ENCODE data around the gene TSNAXIP1. TPM values are rescaled to one million over a fixed set of nuclear protein-coding genes. Genes with fewer than 3 reads are reported as not detected.
A peak's percentile ranks its signal among the peaks of the same experiment; 100 is the strongest.

Gene TSNAXIP1
- polyA plus RNA-seq, 3 donors, result 0.23 TPM; not detected in 2

GRCh38 chr16:67871256-67871655 is 64.6 kb downstream of the TSNAXIP1 start:
- peaks cover 0 to 3% (median 0%) of the 10 kb centered on the region in 3 donors for H3K27me3 Mint-ChIP-seq (ENCODE audit: low read depth in 3 of 3)
- H4K20me1 ChIP-seq (ENCODE audit: insufficient read depth, low read length), result peaks cover 30% of the 10 kb centered on the region
- intact Hi-C loops (cut with micrococcal nuclease), result loop anchor here in 1 of 2 donors (5.0 to 10.0 kb wide), 2 partner anchors 39 to 64 kb away; partner anchors contain the start of genes CTRL and PSMB10
- H3K4me3 Mint-ChIP-seq, result no peak overlapping the region
- peaks cover 32 to 58% of the 10 kb centered on the region in 2 donors for H3K36me3 Mint-ChIP-seq
- WGBS (ENCODE audit: insufficient coverage), result 100% methylated on average over 2 of the region's 3 CpGs
- H3K79me2 ChIP-seq (ENCODE audit: insufficient read depth, low read length), result peaks cover 34% of the 10 kb centered on the region
- peak in 1 of 3 donors; percentile 1 for DNase-seq
- H3K27ac ChIP-seq (ENCODE audit: low read depth in 1 of 2, low read length in 2 of 2), result peak overlapping the region; percentile 87 to 90
- H3K27ac Mint-ChIP-seq, result peak overlapping the region; percentile 89 to 96 (median 92)
- H3K36me3 ChIP-seq (replicated peaks in 1 of 2; ENCODE audit: control insufficient read depth in 1 of 2, insufficient read depth in 2 of 2, low read length in 2 of 2), result peaks cover 32 to 67% of the 10 kb centered on the region in 2 donors
- peaks cover 38% of the 10 kb centered on the region for H3K4me1 Mint-ChIP-seq
- H3K4me1 ChIP-seq (ENCODE audit: control insufficient read depth in 1 of 2, insufficient read depth in 2 of 2, low read length in 2 of 2), result peaks cover 31 to 34% of the 10 kb centered on the region in 2 donors
- peak overlapping the region in 1 of 3 experiments; percentile 99 for H3K4me3 ChIP-seq (replicated peaks in 1 of 3; ENCODE audit: low read depth in 2 of 3, low read length in 3 of 3)
- H2AFZ ChIP-seq (ENCODE audit: insufficient read depth, low read depth, low read length, poor library complexity, severe bottlenecking), result peak overlapping the region; percentile 98
- peak overlapping the region; percentile 31 for H3K9ac ChIP-seq (ENCODE audit: insufficient read depth, low read length, poor library complexity, severe bottlenecking)
- H3K9me3 Mint-ChIP-seq, result peaks cover 0 to 2% (median 0%) of the 10 kb centered on the region in 7 donors
- H3K27me3 ChIP-seq (ENCODE audit: control insufficient read depth in 2 of 2, insufficient read depth in 2 of 2, low read length in 2 of 2), result no peaks in the 10 kb centered on the region
- no peak for TF ChIP-seq CTCF (IDR thresholded peaks at IDR 0.05)
- no peaks in the 10 kb centered on the region for H3K9me3 ChIP-seq (replicated peaks in 1 of 2; ENCODE audit: control insufficient read depth in 1 of 2, insufficient read depth in 1 of 2, low read length in 2 of 2)
- H3K4me2 ChIP-seq (replicated peaks; ENCODE audit: extremely low read depth, low read length, poor library complexity, severe bottlenecking), result no peak overlapping the region

GRCh38 chr16:67872131-67872630 is 65.5 kb downstream of the TSNAXIP1 start:
- H3K9ac ChIP-seq (ENCODE audit: insufficient read depth, low read length, poor library complexity, severe bottlenecking), result peak overlapping the region; percentile 92
- H3K36me3 ChIP-seq (replicated peaks in 1 of 2; ENCODE audit: control insufficient read depth in 1 of 2, insufficient read depth in 2 of 2, low read length in 2 of 2), result peaks cover 39 to 67% of the 10 kb centered on the region in 2 donors
- no peaks in the 10 kb centered on the region for H3K9me3 ChIP-seq (replicated peaks in 1 of 2; ENCODE audit: control insufficient read depth in 1 of 2, insufficient read depth in 1 of 2, low read length in 2 of 2)
- Mint-ChIP-seq H3K36me3 (peaks cover 34 to 58% of the 10 kb centered on the region in 2 donors), H3K4me1 (peaks cover 38% of the 10 kb centered on the region), H3K4me3 (peak overlapping the region; percentile 89 to 94), H3K27ac (peak overlapping the region; percentile 89 to 96 (median 92)), H3K9me3 (peaks cover 0 to 2% (median 0%) of the 10 kb centered on the region in 7 donors), H3K27me3 (ENCODE audit: low read depth in 3 of 3) (peaks cover 0 to 3% (median 0%) of the 10 kb centered on the region in 3 donors)
- H3K4me2 ChIP-seq (replicated peaks; ENCODE audit: extremely low read depth, low read length, poor library complexity, severe bottlenecking), result peak overlapping the region; percentile 85
- H4K20me1 ChIP-seq (ENCODE audit: insufficient read depth, low read length), result peaks cover 39% of the 10 kb centered on the region
- peak overlapping the region; percentile 87 to 90 for H3K27ac ChIP-seq (ENCODE audit: low read depth in 1 of 2, low read length in 2 of 2)
- WGBS (ENCODE audit: insufficient coverage), result 20% methylated on average over 1 of the region's 2 CpGs
- intact Hi-C loops (cut with micrococcal nuclease), result loop anchor here (2.0 to 10.0 kb wide), 4 partner anchors 25 to 63 kb away; partner anchors contain the start of genes CENPT (in 1 of the 2), CTRL (in 1 of the 2), NUTF2 (in 1 of the 2) and PSMB10 (in 1 of the 2)
- H2AFZ ChIP-seq (ENCODE audit: insufficient read depth, low read depth, low read length, poor library complexity, severe bottlenecking), result peak overlapping the region; percentile 98
- peaks cover 31 to 34% of the 10 kb centered on the region in 2 donors for H3K4me1 ChIP-seq (ENCODE audit: control insufficient read depth in 1 of 2, insufficient read depth in 2 of 2, low read length in 2 of 2)
- peaks cover 39% of the 10 kb centered on the region for H3K79me2 ChIP-seq (ENCODE audit: insufficient read depth, low read length)
- TF ChIP-seq CTCF (IDR thresholded peaks at IDR 0.05), result no peak
- H3K27me3 ChIP-seq (ENCODE audit: control insufficient read depth in 2 of 2, insufficient read depth in 2 of 2, low read length in 2 of 2), result no peaks in the 10 kb centered on the region
- no peak for DNase-seq
- H3K4me3 ChIP-seq (replicated peaks in 1 of 3; ENCODE audit: low read depth in 2 of 3, low read length in 3 of 3), result peak overlapping the region; percentile 92 to 99 (median 93)

Data from CD14-positive monocyte (primary cell).